ENCODE results near the gene ORAI3.

Gene ORAI3

GRCh38 chr16:30944352-30944751 is 4.5 kb upstream of the ORAI3 start:
- H3K9me3 ChIP-seq = no peaks in the 10 kb centered on the region
- H3K36me3 ChIP-seq = peaks cover 82% of the 10 kb centered on the region
- H3K27me3 ChIP-seq = no peaks in the 10 kb centered on the region
- no peak overlapping the region for H3K4me3 ChIP-seq
- H3K27ac ChIP-seq = no peak overlapping the region
- no peak for TF ChIP-seq Cebpa-rat (IDR thresholded peaks at IDR 0.05)
- H3K4me2 ChIP-seq = no peak overlapping the region
- H3K4me1 ChIP-seq = peaks cover 43% of the 10 kb centered on the region
- H4K20me1 ChIP-seq = peaks cover 38% of the 10 kb centered on the region
- no peak overlapping the region for H3K9ac ChIP-seq

- Histone ChIP-seq H4K20me1 (peaks cover 56% of the 10 kb centered on the region), H3K4me3 (no peak overlapping the region), H3K36me3 (peaks cover 72% of the 10 kb centered on the region), H3K9ac (no peak overlapping the region), H3K27me3 (no peaks in the 10 kb centered on the region), H3K4me2 (no peak overlapping the region), H3K4me1 (peaks cover 37% of the 10 kb centered on the region), H3K9me3 (no peaks in the 10 kb centered on the region), H3K27ac (no peak overlapping the region)
- no peak for TF ChIP-seq Cebpa-rat (IDR thresholded peaks at IDR 0.05)
These were observed 2.0 kb upstream of the ORAI3 start for GRCh38 chr16:30946671-30947540.

GRCh38 chr16:30947541-30947858 is 1.4 kb upstream of the ORAI3 start:
- Histone ChIP-seq H3K36me3 (peaks cover 70% of the 10 kb centered on the region), H3K4me2 (no peak overlapping the region), H3K9me3 (no peaks in the 10 kb centered on the region), H3K27ac (no peak overlapping the region), H3K27me3 (no peaks in the 10 kb centered on the region), H3K4me1 (peaks cover 31% of the 10 kb centered on the region), H3K9ac (no peak overlapping the region), H4K20me1 (peaks cover 51% of the 10 kb centered on the region), H3K4me3 (no peak overlapping the region)
- no peak for TF ChIP-seq Cebpa-rat (IDR thresholded peaks at IDR 0.05)

GRCh38 chr16:30947859-30948666 is 805 bp upstream of the ORAI3 start:
- no peak for TF ChIP-seq Cebpa-rat (IDR thresholded peaks at IDR 0.05)
- Histone ChIP-seq H3K9ac (peak overlapping the region; percentile 97; the same call in 1 of the 2 replicates), H3K27ac (peak overlapping the region; percentile 98)

GRCh38 chr16:30949650-30950515 is 1.0 kb downstream of the ORAI3 start:
- peaks cover 60% of the 10 kb centered on the region for H4K20me1 ChIP-seq
- peaks cover 63% of the 10 kb centered on the region for H3K36me3 ChIP-seq
- no peaks in the 10 kb centered on the region for H3K9me3 ChIP-seq
- peaks cover 44% of the 10 kb centered on the region for H3K4me1 ChIP-seq
- TF ChIP-seq Cebpa-rat (IDR thresholded peaks at IDR 0.05) = no peak; the same call in 1 of the 2 replicates
- H3K4me2 ChIP-seq = peak overlapping the region; percentile 93
- H3K4me3 ChIP-seq = peak overlapping the region; percentile 96
- H3K9ac ChIP-seq = peak overlapping the region; percentile 97
- H3K27me3 ChIP-seq = no peaks in the 10 kb centered on the region
- H3K27ac ChIP-seq = peak overlapping the region; percentile 98

More at GRCh38 chr16:30947859-30948666, 805 bp upstream of the ORAI3 start:
- Histone ChIP-seq H4K20me1 (peaks cover 54% of the 10 kb centered on the region), H3K4me3 (peak overlapping the region; percentile 96), H3K9me3 (no peaks in the 10 kb centered on the region), H3K36me3 (peaks cover 70% of the 10 kb centered on the region), H3K4me2 (peak overlapping the region; percentile 93), H3K4me1 (peaks cover 32% of the 10 kb centered on the region), H3K27me3 (no peaks in the 10 kb centered on the region)

GRCh38 chr16:30950516-30951065 is 1.7 kb downstream of the ORAI3 start:
- no peak for TF ChIP-seq Cebpa-rat (IDR thresholded peaks at IDR 0.05)
- Histone ChIP-seq H3K27ac (peak overlapping the region; percentile 98), H3K9me3 (no peaks in the 10 kb centered on the region), H3K4me2 (peak overlapping the region; percentile 93), H3K36me3 (peaks cover 63% of the 10 kb centered on the region), H4K20me1 (peaks cover 57% of the 10 kb centered on the region), H3K9ac (peak overlapping the region; percentile 97), H3K27me3 (no peaks in the 10 kb centered on the region), H3K4me3 (peak overlapping the region; percentile 96), H3K4me1 (peaks cover 44% of the 10 kb centered on the region)

- no peak for TF ChIP-seq Cebpa-rat (IDR thresholded peaks at IDR 0.05)
- Histone ChIP-seq H3K9me3 (no peaks in the 10 kb centered on the region), H3K9ac (0 out of 2 replicates have a peak overlapping the region, but pooled peaks have one; percentile 97), H3K4me1 (peaks cover 44% of the 10 kb centered on the region), H3K4me3 (peak overlapping the region; percentile 96; the same call in 1 of the 2 replicates), H3K27ac (peak overlapping the region; percentile 98), H3K4me2 (peak overlapping the region; percentile 93), H4K20me1 (peaks cover 53% of the 10 kb centered on the region), H3K36me3 (peaks cover 57% of the 10 kb centered on the region), H3K27me3 (no peaks in the 10 kb centered on the region)
These were observed 2.3 kb downstream of the ORAI3 start for GRCh38 chr16:30951193-30951592.

- Histone ChIP-seq H3K4me1 (peaks cover 50% of the 10 kb centered on the region), H3K4me2 (peak overlapping the region; percentile 93; the same call in 1 of the 2 replicates), H3K9me3 (no peaks in the 10 kb centered on the region), H3K27ac (peak overlapping the region; percentile 6; the same call in 1 of the 2 replicates), H3K36me3 (peaks cover 55% of the 10 kb centered on the region), H3K4me3 (no peak overlapping the region), H3K27me3 (no peaks in the 10 kb centered on the region), H3K9ac (no peak overlapping the region), H4K20me1 (peaks cover 48% of the 10 kb centered on the region)
- no peak for TF ChIP-seq Cebpa-rat (IDR thresholded peaks at IDR 0.05)
These were observed 2.9 kb downstream of the ORAI3 start for GRCh38 chr16:30951750-30952149.

- no peak for TF ChIP-seq Cebpa-rat (IDR thresholded peaks at IDR 0.05)
- Histone ChIP-seq H3K36me3 (peaks cover 43% of the 10 kb centered on the region), H3K4me2 (peak overlapping the region; percentile 39), H3K4me3 (no peak overlapping the region), H3K4me1 (peaks cover 46% of the 10 kb centered on the region), H3K9ac (no peak overlapping the region), H4K20me1 (peaks cover 45% of the 10 kb centered on the region), H3K9me3 (no peaks in the 10 kb centered on the region), H3K27ac (peak overlapping the region; percentile 54), H3K27me3 (no peaks in the 10 kb centered on the region)
These were observed 4.2 kb downstream of the ORAI3 start for GRCh38 chr16:30953111-30953510.

All from BLaER1 (cell line).